A549 (cell line): ENCODE data around the gene DNAJB4. TPM values are rescaled to one million over a fixed set of nuclear protein-coding genes. Genes with fewer than 3 reads are reported as not detected.

Source experiments
- ATAC-seq, 2 experiments: fragments of 200-7000 bp in 1 of 2; fragments of >200 bp in 1 of 2; cut with Nextera tagmentation in 1 of 2; cut with Tn5 transposase in 1 of 2; 3 replicates each; pipeline versions ENCODE4 v1.8.0 to v1.9.1; 2018 to 2020; ENCODE audit warnings: mild to moderate bottlenecking in 1 of 2, moderate library complexity in 1 of 2
- CTCF ChIA-PET: fragments of 300-600 bp; sonication (Branson Sonifier 250); formaldehyde crosslinking; extraction: SDS; loops from one replicate; lab custom pipeline; 2021; ENCODE audit warnings: antibody characterized with exemption, inconsistent platforms; lab: Yijun Ruan, JAX
- POLR2A ChIA-PET: fragments of 350-600 bp; formaldehyde crosslinking; extraction: SDS; loops from one replicate; lab custom pipeline; 2021; ENCODE audit warnings: antibody characterized with exemption, inconsistent platforms; lab: Yijun Ruan, JAX
- DNase-seq, 2 experiments: peaks; one replicate each; pipeline versions ENCODE4 v3.0.0 to v3.0.0-alpha.2; 2011 to 2016; ENCODE audit warnings: low read depth in 1 of 2, low spot score in 1 of 2
- FAIRE-seq: peaks from 2 replicates; lab custom pipeline; 2011; peaks lifted over from hg19 to GRCh38; lab: Jason Lieb, UNC
- H3K27ac ChIP-seq, 2 experiments: fragments of >200 bp; sonication (Bioruptor Twin); formaldehyde crosslinking; 3 replicates each; pipeline ENCODE4 v1.5.1; 2016 to 2017
- H3K4me1 ChIP-seq: fragments of >200 bp; sonication (Bioruptor Twin); formaldehyde crosslinking; 3 replicates; pipeline ENCODE4 v1.6.1; 2016
- H3K4me2 ChIP-seq: fragments of >200 bp; sonication (Bioruptor Twin); formaldehyde crosslinking; 3 replicates; pipeline ENCODE4 v1.6.1; 2016
- H3K4me3 ChIP-seq: fragments of >200 bp; sonication (Bioruptor Twin); formaldehyde crosslinking; 3 replicates; pipeline ENCODE4 v1.5.1; 2016
- H3K9me3 ChIP-seq: fragments of >200 bp; sonication (Bioruptor Twin); formaldehyde crosslinking; 3 replicates; pipeline ENCODE4 v1.6.1; 2016
- BHLHE40 ChIP-seq: IDR thresholded peaks from 2 replicates; pipeline ENCODE4 v1.6.1; 2012; ENCODE audit warnings: low read depth, low read length, inconsistent platforms
- EHF ChIP-seq: fragments of 250-450 bp; sonication (Bioruptor Pico); IDR thresholded peaks from 2 replicates; pipeline ENCODE4 v1.5.0; 2020; ENCODE audit warnings: mild to moderate bottlenecking
- ESRRA ChIP-seq: fragments of 150-350 bp; IDR thresholded peaks from 2 replicates; pipeline ENCODE4 v1.6.1; 2014; ENCODE audit warnings: mild to moderate bottlenecking, low read length, borderline replicate concordance
- FOSB ChIP-seq: fragments of 250-450 bp; sonication (Bioruptor Pico); IDR thresholded peaks from 2 replicates; pipeline ENCODE4 v1.5.0; 2020; ENCODE audit warnings: mild to moderate bottlenecking, moderate library complexity
- GATA3 ChIP-seq: IDR thresholded peaks from 2 replicates; pipeline ENCODE4 v1.6.1; 2012; ENCODE audit warnings: borderline replicate concordance
- HOXA7 ChIP-seq: fragments of 250-450 bp; sonication (Bioruptor Pico); IDR thresholded peaks from 2 replicates; pipeline ENCODE4 v1.5.0; 2020; ENCODE audit warnings: mild to moderate bottlenecking, moderate library complexity
- KDM5A ChIP-seq: fragments of 200-600 bp; sonication (generic); IDR thresholded peaks from 2 replicates; pipeline ENCODE4 v1.6.1; 2016; ENCODE audit warnings: antibody characterized with exemption, mild to moderate bottlenecking
- MAFK ChIP-seq: fragments of 450-650 bp; IDR thresholded peaks from 2 replicates; pipeline ENCODE4 v1.6.1; 2014; ENCODE audit not compliant: partially characterized antibody
- MAZ ChIP-seq: fragments of 150-350 bp; IDR thresholded peaks from 2 replicates; pipeline ENCODE4 v1.6.1; 2014; ENCODE audit warnings: antibody characterized with exemption, low read depth, low read length, borderline replicate concordance
- NFE2L2 ChIP-seq: fragments of 150-350 bp; conservative IDR thresholded peaks from 2 replicates; pipeline ENCODE4 v1.6.1; 2014; ENCODE audit warnings: low read length
- POLR2AphosphoS2 ChIP-seq: conservative IDR thresholded peaks from 2 replicates; pipeline ENCODE4 v1.6.1; 2012; ENCODE audit warnings: low read length, improper control_type of control experiment, inconsistent platforms
- RARB ChIP-seq: fragments of 250-450 bp; sonication (Bioruptor Pico); IDR thresholded peaks from 2 replicates; pipeline ENCODE4 v1.8.0; 2021; ENCODE audit warnings: mild to moderate bottlenecking, moderate library complexity
- RFX5 ChIP-seq: fragments of 450-650 bp; IDR thresholded peaks from 2 replicates; pipeline ENCODE4 v1.7.1; 2014; ENCODE audit warnings: antibody characterized with exemption, mild to moderate bottlenecking, moderate library complexity
- RNF2 ChIP-seq: fragments of 200-600 bp; sonication (generic); IDR thresholded peaks from 2 replicates; pipeline ENCODE4 v1.6.1; 2016; ENCODE audit warnings: low read depth, mild to moderate bottlenecking, antibody characterized with exemption, moderate library complexity, borderline replicate concordance
- SMC3 ChIP-seq: fragments of >200 bp; sonication (Bioruptor Twin); formaldehyde crosslinking; IDR thresholded peaks from 3 replicates; pipeline ENCODE4 v1.6.1; 2018; ENCODE audit warnings: inconsistent platforms
- TP53 ChIP-seq: fragments of 250-450 bp; sonication (Bioruptor Pico); IDR thresholded peaks from 2 replicates; pipeline ENCODE4 v1.5.0; 2021; ENCODE audit warnings: mild to moderate bottlenecking, moderate library complexity
- ZFP36 ChIP-seq: fragments of 450-650 bp; IDR thresholded peaks from 2 replicates; pipeline ENCODE4 v1.6.1; 2014; ENCODE audit warnings: borderline replicate concordance; ENCODE audit not compliant: partially characterized antibody
- ZSCAN20 ChIP-seq: fragments of 250-450 bp; sonication (Bioruptor Pico); IDR thresholded peaks from 2 replicates; pipeline ENCODE4 v1.8.0; 2022; ENCODE audit warnings: mild to moderate bottlenecking, moderate library complexity
- WGBS: methylation state at CpG from one replicate; pipeline ENCODE4 v1.1.6; 2017; ENCODE audit errors: missing lambda C conversion rate; 5-methylcytosine and 5-hydroxymethylcytosine counted together
- polyA plus RNA-seq, 4 experiments: library from polyadenylated mRNA; depleted of rRNA in 3 of 4; stranded (reverse); fragments of >200 nt; fragmentation: RNase III in 1 of 4; extraction: RNeasy Plus Mini Kit Qiagen cat#74134 plus additional on column Dnase treatment in 1 of 4; gene quantifications; 2 replicates in 3 of 4; 3 replicates in 1 of 4; pipeline ENCODE4 v1.2.3, GENCODE V29; 2011 to 2017
- TF ChIP-seq, protein P1 (sequence below): fragments of 450-650 bp; IDR thresholded peaks from 2 replicates; pipeline ENCODE4 v1.6.1; 2014; ENCODE audit warnings: antibody characterized with exemption
- TF ChIP-seq, protein P2 (sequence below): fragments of 250-450 bp; sonication (Bioruptor Pico); IDR thresholded peaks from 2 replicates; pipeline ENCODE4 v1.5.0; 2020; ENCODE audit warnings: low read depth, mild to moderate bottlenecking, moderate library complexity
- TF ChIP-seq, protein P3 (sequence below): fragments of >200 bp; sonication (Bioruptor Twin); formaldehyde crosslinking; IDR thresholded peaks from 2 replicates; pipeline ENCODE4 v1.6.1; 2016

The DNAJB4 gene
- polyA plus RNA-seq, 2 of the 4 experiments (the other 2 are of a cell fraction): 30.0 to 48.8 TPM

DNA sequence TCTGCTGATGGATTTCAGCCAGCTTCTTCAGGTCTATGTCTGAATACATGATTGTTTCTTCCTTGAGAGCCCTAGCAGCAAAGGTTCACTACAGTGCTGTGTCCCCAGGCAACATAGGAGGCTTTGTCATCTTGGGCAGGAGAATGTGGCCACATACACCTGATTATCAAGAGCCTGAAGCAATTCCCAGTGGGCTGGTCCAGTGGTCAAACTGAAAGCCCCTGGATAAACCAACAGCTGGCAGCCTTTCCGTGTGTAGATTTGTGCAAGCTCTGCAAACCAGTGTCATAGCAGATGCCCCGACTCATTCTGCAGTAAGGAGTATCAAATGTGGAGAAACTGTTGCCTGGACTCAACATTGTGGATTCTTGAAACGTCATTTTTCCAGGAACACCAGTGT is 38.7 kb downstream of the DNAJB4 start:
- CTCF ChIA-PET: interaction anchor here (1.0 to 1.3 kb wide), 2 partner anchors 12 to 56 kb away, joined by 3 to 4 read pairs; no protein-coding TSS in a partner anchor
- Histone ChIP-seq H3K9me3 (no peaks in the 10 kb centered on the region), H3K4me3 (no peak overlapping the region), H3K27ac (no peak overlapping the region), H3K4me2 (no peak overlapping the region), H3K4me1 (peaks cover 4% of the 10 kb centered on the region; the same call in 1 of the 3 replicates)
- ATAC-seq (no peak), DNase-seq (no peak), FAIRE-seq (no peak)
- WGBS: 46% methylated on average over 3 of the region's 3 CpGs
- POLR2A ChIA-PET: no interaction called here
- TF ChIP-seq NFE2L2: no peak
- no peak for TF ChIP-seq KDM5A
- no peak for TF ChIP-seq RARB (CRISPR knock-in tag)
- TF ChIP-seq EHF: no peak

DNA sequence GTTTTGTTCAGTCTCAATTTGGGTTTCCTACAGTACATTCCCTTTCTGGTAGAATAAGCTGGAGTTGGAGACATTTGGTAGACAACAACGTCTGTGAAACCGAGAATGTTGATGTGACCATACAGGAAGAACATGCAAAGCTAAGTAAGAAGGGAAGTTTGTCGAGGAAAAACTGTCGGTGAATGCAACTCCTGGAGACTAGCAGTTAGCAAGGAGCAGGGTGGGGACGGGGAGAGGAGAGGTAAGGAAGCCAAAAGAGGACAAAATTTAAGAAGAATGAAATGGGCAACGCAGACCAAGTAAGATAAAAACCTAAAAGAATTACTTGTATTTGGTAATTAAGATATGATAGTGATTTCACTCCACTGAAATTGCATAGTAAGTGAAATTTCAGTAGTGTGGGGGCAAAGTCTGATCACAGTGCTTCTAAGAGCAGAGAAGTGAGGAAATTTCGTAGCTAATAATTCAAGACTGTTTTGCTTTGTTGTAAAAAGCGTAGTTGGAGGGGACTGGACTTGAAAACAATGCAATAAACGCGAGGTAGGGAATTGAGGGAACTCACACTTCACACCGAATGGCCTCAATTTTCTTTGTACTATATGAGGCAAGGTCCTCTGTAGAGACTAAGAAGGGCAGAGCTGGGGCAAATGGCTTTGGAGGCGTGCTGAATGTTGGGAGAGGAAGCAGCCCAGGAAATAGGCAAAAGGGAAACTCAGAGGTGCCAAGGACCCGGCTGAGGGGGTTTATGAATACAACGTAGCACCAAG is 40.2 kb downstream of the DNAJB4 start:
- CTCF ChIA-PET: no interaction called here
- Histone ChIP-seq H3K4me1 (no peaks in the 10 kb centered on the region), H3K27ac (no peak overlapping the region)
- TF ChIP-seq RARB (CRISPR knock-in tag) (no peak), TP53 (no peak), RFX5 (no peak), HOXA7 (no peak), MAFK (peak; percentile 28), GATA3 (no peak), FOSB (no peak)
- TF ChIP-seq, protein P1, sequence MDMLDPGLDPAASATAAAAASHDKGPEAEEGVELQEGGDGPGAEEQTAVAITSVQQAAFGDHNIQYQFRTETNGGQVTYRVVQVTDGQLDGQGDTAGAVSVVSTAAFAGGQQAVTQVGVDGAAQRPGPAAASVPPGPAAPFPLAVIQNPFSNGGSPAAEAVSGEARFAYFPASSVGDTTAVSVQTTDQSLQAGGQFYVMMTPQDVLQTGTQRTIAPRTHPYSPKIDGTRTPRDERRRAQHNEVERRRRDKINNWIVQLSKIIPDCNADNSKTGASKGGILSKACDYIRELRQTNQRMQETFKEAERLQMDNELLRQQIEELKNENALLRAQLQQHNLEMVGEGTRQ: no peak
- TF ChIP-seq, all 56 proteins: peak for 1
- Histone ChIP-seq H3K9me3 (no peaks in the 10 kb centered on the region), H3K4me2 (no peak overlapping the region), H3K4me3 (no peak overlapping the region)
- ATAC-seq (no peak), FAIRE-seq (no peak), DNase-seq (no peak)
- 87% methylated on average over 14 of the region's 14 CpGs for WGBS
- POLR2A ChIA-PET: no interaction called here

DNA sequence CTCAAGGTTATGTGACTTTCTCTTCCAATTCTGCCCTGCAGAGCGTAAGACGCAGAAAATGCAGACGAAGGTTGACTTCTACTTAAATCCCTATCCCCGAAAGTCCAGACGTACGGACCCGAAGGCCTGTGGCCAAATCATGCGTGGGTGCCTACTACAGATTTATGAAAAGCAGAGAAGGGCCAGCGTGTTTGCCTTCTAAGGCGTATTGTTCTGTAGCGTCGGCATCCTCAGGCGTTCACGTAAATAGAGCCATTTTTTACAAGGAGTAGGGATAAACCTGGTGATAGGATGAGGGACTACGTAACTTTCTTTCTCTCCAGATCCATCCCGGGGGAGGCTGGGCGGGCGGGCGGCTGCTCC is 40.8 kb downstream of the DNAJB4 start:
- TF ChIP-seq, protein P2, sequence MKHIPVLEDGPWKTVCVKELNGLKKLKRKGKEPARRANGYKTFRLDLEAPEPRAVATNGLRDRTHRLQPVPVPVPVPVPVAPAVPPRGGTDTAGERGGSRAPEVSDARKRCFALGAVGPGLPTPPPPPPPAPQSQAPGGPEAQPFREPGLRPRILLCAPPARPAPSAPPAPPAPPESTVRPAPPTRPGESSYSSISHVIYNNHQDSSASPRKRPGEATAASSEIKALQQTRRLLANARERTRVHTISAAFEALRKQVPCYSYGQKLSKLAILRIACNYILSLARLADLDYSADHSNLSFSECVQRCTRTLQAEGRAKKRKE (CRISPR knock-in tag): no peak
- TF ChIP-seq GATA3: no peak
- TF ChIP-seq KDM5A: no peak
- TF ChIP-seq POLR2AphosphoS2: no peak
- TF ChIP-seq, protein P1: no peak
- no peak for TF ChIP-seq RNF2
- no peak for TF ChIP-seq ZFP36
- no peak for TF ChIP-seq RARB (CRISPR knock-in tag)
- no peak for TF ChIP-seq SMC3
- no peak for TF ChIP-seq BHLHE40
- no peak for TF ChIP-seq MAFK
- TF ChIP-seq, protein P3, sequence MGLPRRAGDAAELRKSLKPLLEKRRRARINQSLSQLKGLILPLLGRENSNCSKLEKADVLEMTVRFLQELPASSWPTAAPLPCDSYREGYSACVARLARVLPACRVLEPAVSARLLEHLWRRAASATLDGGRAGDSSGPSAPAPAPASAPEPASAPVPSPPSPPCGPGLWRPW: no peak
- no peak for TF ChIP-seq MAZ
- TF ChIP-seq ZSCAN20: no peak
- TF ChIP-seq ESRRA: no peak
- ChIA-PET POLR2A (no interaction called here), CTCF (no interaction called here)
- WGBS: 88% methylated on average over 15 of the region's 19 CpGs
- DNase-seq (no peak), FAIRE-seq (no peak), ATAC-seq (no peak)
- Histone ChIP-seq H3K4me3 (no peak overlapping the region), H3K27ac (no peak overlapping the region), H3K9me3 (no peaks in the 10 kb centered on the region), H3K4me2 (no peak overlapping the region), H3K4me1 (no peaks in the 10 kb centered on the region)
